Kidney tubule cell (primary cell): Measurements from ENCODE around the gene TARS3.
"Not testable (repeated sequence)": the region's sequence is repeated elsewhere in the genome, so short reads cannot be mapped to it uniquely, and the experiment has no call there.

Source experiments
- DNase-seq: peaks from one replicate; pipeline ENCODE4 v3.0.0-alpha.2; 2018; ENCODE audit warnings: low spot score

Gene TARS3

GRCh38 chr15:101654171-101654570 is 70.1 kb downstream of the TARS3 start:
- DNase-seq: no peak

GRCh38 chr15:101652786-101653430 is 71.4 kb downstream of the TARS3 start:
- DNase-seq: peak; percentile 67

- peak; percentile 93 for DNase-seq
These were observed 72.0 kb downstream of the TARS3 start, which contains the start of gene TM2D3 for GRCh38 chr15:101652098-101652785. Gene TM2D3, minus strand, starts transcription at chr15:101652381. Its CDS starts 20 bp downstream, at chr15:101652361.

GRCh38 chr15:101651554-101652097 is 72.6 kb downstream of the TARS3 start:
- no peak for DNase-seq

- no peak for DNase-seq
These were observed 74.1 kb downstream of the TARS3 start for GRCh38 chr15:101650145-101650544.

GRCh38 chr15:101648356-101648755 is 75.9 kb downstream of the TARS3 start:
- no peak for DNase-seq

GRCh38 chr15:101647251-101647650 is 77.0 kb downstream of the TARS3 start:
- DNase-seq: no peak

GRCh38 chr15:101646672-101647071 is 77.6 kb downstream of the TARS3 start:
- DNase-seq: no peak

- DNase-seq: no peak
These were observed 81.9 kb downstream of the TARS3 start for GRCh38 chr15:101642361-101642760.

GRCh38 chr15:101641894-101642293 is 82.4 kb downstream of the TARS3 start:
- DNase-seq: peak; percentile 47

- DNase-seq: peak; percentile 70
These were observed 83.0 kb downstream of the TARS3 start for GRCh38 chr15:101641129-101641764.

GRCh38 chr15:101639667-101640066 is 84.6 kb downstream of the TARS3 start:
- DNase-seq: no peak

GRCh38 chr15:101637919-101638318 is 86.4 kb downstream of the TARS3 start:
- no peak for DNase-seq

GRCh38 chr15:101637516-101637915 is 86.8 kb downstream of the TARS3 start:
- peak; percentile 68 for DNase-seq

GRCh38 chr15:101637038-101637437 is 87.2 kb downstream of the TARS3 start:
- DNase-seq: no peak

- no peak for DNase-seq
These were observed 88.1 kb downstream of the TARS3 start for GRCh38 chr15:101635944-101636727.

- no peak for DNase-seq
These were observed 90.9 kb downstream of the TARS3 start for GRCh38 chr15:101633356-101633755.

GRCh38 chr15:101626729-101627128 is 97.5 kb downstream of the TARS3 start:
- not testable (repeated sequence) for DNase-seq

GRCh38 chr15:101625980-101626379 is 98.3 kb downstream of the TARS3 start:
- peak; percentile 44 for DNase-seq

GRCh38 chr15:101625184-101625583 is 99.1 kb downstream of the TARS3 start:
- peak; percentile 3 for DNase-seq

- no peak for DNase-seq
These were observed 100.6 kb downstream of the TARS3 start for GRCh38 chr15:101623367-101624304.
